ENCODE measurements around the gene MIB2. TPM values are rescaled to one million over a fixed set of nuclear protein-coding genes. Genes with fewer than 3 reads are reported as not detected.

MIB2 gene
- total and polyA plus RNA-seq, 7 experiments from 2014 or later: 23.4 to 129 (median 60.6) TPM

- intact Hi-C loops (cut with micrococcal nuclease): no loop called here
Observed at GRCh38 chr1:1625404-1625775, 10.1 kb downstream of the MIB2 start.

GRCh38 chr1:1625824-1626206 is 10.5 kb downstream of the MIB2 start:
- peaks cover 0 to 20% (median 4%) of the 10 kb centered on the region in 7 donors for H3K4me1 Mint-ChIP-seq
- CTCF ChIA-PET: no interaction called here

More at GRCh38 chr1:1625404-1625775, 10.1 kb downstream of the MIB2 start:
- no peak overlapping the region for H3K27ac Mint-ChIP-seq
- Histone ChIP-seq H3K4me3 (ENCODE audit: low read length) (no peak overlapping the region), H3K27me3 (ENCODE audit: control insufficient read depth in 2 of 2, insufficient read depth in 2 of 2, low read length in 2 of 2) (no peaks in the 10 kb centered on the region), H3K4me1 (ENCODE audit: control insufficient read depth in 2 of 2, insufficient read depth in 2 of 2, low read length in 2 of 2) (no peaks in the 10 kb centered on the region), H3K36me3 (ENCODE audit: control insufficient read depth in 2 of 3, insufficient read depth in 3 of 3, low read length in 3 of 3) (no peaks in the 10 kb centered on the region), H3K9me3 (ENCODE audit: control insufficient read depth in 2 of 3, low read length in 3 of 3) (no peaks in the 10 kb centered on the region), H3K27ac (ENCODE audit: low read depth, low read length) (no peak overlapping the region)
- no peak overlapping the region for H3K4me3 Mint-ChIP-seq
- H3K36me3 Mint-ChIP-seq: peaks cover 0 to 2% (median 0%) of the 10 kb centered on the region in 5 donors
- no peak for ATAC-seq
- ChIA-PET POLR2A (interaction anchor here (3.2 kb wide), 1 partner anchor 10 kb away, joined by 24 read pairs; the partner anchor contains the start of gene MIB2), CTCF (no interaction called here)
- DNase-seq: no peak
- H3K4me1 Mint-ChIP-seq: peaks cover 0 to 19% (median 3%) of the 10 kb centered on the region in 7 donors
- H3K27me3 Mint-ChIP-seq: peaks cover 0 to 2% (median 0%) of the 10 kb centered on the region in 5 donors
- peaks cover 0 to 4% (median 0%) of the 10 kb centered on the region in 11 donors for H3K9me3 Mint-ChIP-seq

DNA sequence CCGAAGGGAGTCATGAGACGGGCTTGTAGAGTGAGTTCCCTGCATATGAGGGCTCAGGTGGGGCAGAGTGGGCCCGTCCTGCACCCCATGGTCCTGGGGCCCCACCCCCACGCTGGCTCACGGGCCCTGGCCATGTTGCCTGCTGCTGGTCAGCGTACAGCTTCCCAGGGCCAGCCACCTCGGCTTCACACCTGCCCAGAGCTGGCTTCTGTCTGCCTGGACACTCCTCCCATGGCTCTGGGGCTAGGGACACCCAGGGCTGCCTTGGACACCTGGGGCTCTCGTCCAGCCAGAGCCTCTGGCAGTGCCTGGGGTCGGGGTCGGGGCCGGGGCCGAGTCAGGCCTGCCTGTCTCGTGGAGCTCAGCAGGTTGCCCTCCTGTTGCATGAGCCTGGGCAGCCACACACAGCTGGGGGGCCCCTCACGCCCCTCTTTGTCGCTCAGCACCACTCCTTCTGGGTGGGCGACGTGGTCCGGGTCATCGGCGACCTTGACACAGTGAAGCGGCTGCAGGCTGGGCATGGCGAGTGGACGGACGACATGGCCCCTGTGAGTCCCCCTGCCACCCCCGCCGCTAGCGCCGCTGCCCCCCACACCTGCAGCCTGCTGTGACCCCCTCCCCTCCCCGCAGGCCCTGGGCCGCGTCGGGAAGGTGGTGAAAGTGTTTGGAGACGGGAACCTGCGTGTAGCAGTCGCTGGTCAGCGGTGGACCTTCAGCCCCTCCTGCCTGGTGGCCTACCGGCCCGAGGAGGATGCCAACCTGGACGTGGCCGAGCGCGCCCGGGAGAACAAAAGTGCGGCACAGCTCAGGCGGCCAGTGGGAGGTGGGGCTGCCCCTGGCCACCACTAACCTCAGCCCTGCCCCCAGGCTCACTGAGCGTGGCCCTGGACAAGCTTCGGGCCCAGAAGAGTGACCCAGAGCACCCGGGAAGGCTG is 11.2 kb downstream of the MIB2 start:
- DNase-seq (no peak), ATAC-seq (no peak)
- H3K4me3 ChIP-seq (ENCODE audit: low read length): no peak overlapping the region
- no peak overlapping the region for H3K27ac ChIP-seq (ENCODE audit: low read depth, low read length)
- peaks cover 0 to 20% (median 4%) of the 10 kb centered on the region in 7 donors for H3K4me1 Mint-ChIP-seq
- peaks cover 0 to under 1% of the 10 kb centered on the region in 2 donors for H3K4me1 ChIP-seq (ENCODE audit: control insufficient read depth in 2 of 2, insufficient read depth in 2 of 2, low read length in 2 of 2)
- ChIA-PET POLR2A (interaction anchor here (1.0 to 3.2 kb wide), 2 partner anchors 12 to 51 kb away, joined by 3 to 24 read pairs; partner anchors contain the start of gene MIB2), CTCF (no interaction called here)
- peaks cover 0 to 4% (median 0%) of the 10 kb centered on the region in 11 donors for H3K9me3 Mint-ChIP-seq
- peak overlapping the region in 1 of 10 donors; percentile 16 for H3K4me3 Mint-ChIP-seq
- no peaks in the 10 kb centered on the region for H3K36me3 ChIP-seq (ENCODE audit: control insufficient read depth in 2 of 3, insufficient read depth in 3 of 3, low read length in 3 of 3)
- H3K27me3 Mint-ChIP-seq: peaks cover 0 to 3% (median 0%) of the 10 kb centered on the region in 5 donors
- H3K36me3 Mint-ChIP-seq: peaks cover 0 to 2% (median 0%) of the 10 kb centered on the region in 5 donors
- H3K9me3 ChIP-seq (ENCODE audit: control insufficient read depth in 2 of 3, low read length in 3 of 3): no peaks in the 10 kb centered on the region
- intact Hi-C loops (cut with micrococcal nuclease): no loop called here
- H3K27ac Mint-ChIP-seq: no peak overlapping the region
- H3K27me3 ChIP-seq (ENCODE audit: control insufficient read depth in 2 of 2, insufficient read depth in 2 of 2, low read length in 2 of 2): no peaks in the 10 kb centered on the region

More at GRCh38 chr1:1625824-1626206, 10.5 kb downstream of the MIB2 start:
- H3K36me3 Mint-ChIP-seq: peaks cover 0 to 2% (median 0%) of the 10 kb centered on the region in 5 donors
- Histone ChIP-seq H3K4me1 (ENCODE audit: control insufficient read depth in 2 of 2, insufficient read depth in 2 of 2, low read length in 2 of 2) (no peaks in the 10 kb centered on the region), H3K27me3 (ENCODE audit: control insufficient read depth in 2 of 2, insufficient read depth in 2 of 2, low read length in 2 of 2) (no peaks in the 10 kb centered on the region), H3K27ac (ENCODE audit: low read depth, low read length) (no peak overlapping the region), H3K4me3 (ENCODE audit: low read length) (no peak overlapping the region), H3K36me3 (ENCODE audit: control insufficient read depth in 2 of 3, insufficient read depth in 3 of 3, low read length in 3 of 3) (no peaks in the 10 kb centered on the region), H3K9me3 (ENCODE audit: control insufficient read depth in 2 of 3, low read length in 3 of 3) (no peaks in the 10 kb centered on the region)
- H3K9me3 Mint-ChIP-seq: peaks cover 0 to 4% (median 0%) of the 10 kb centered on the region in 11 donors
- no peak overlapping the region for H3K27ac Mint-ChIP-seq
- POLR2A ChIA-PET: interaction anchor here (1.0 to 3.2 kb wide), 2 partner anchors 11 to 52 kb away, joined by 3 to 24 read pairs; partner anchors contain the start of gene MIB2
- H3K4me3 Mint-ChIP-seq: peak overlapping the region in 1 of 10 donors; percentile 16
- intact Hi-C loops (cut with micrococcal nuclease): no loop called here
- ATAC-seq (no peak), DNase-seq (no peak)
- H3K27me3 Mint-ChIP-seq: peaks cover 0 to 3% (median 0%) of the 10 kb centered on the region in 5 donors

DNA sequence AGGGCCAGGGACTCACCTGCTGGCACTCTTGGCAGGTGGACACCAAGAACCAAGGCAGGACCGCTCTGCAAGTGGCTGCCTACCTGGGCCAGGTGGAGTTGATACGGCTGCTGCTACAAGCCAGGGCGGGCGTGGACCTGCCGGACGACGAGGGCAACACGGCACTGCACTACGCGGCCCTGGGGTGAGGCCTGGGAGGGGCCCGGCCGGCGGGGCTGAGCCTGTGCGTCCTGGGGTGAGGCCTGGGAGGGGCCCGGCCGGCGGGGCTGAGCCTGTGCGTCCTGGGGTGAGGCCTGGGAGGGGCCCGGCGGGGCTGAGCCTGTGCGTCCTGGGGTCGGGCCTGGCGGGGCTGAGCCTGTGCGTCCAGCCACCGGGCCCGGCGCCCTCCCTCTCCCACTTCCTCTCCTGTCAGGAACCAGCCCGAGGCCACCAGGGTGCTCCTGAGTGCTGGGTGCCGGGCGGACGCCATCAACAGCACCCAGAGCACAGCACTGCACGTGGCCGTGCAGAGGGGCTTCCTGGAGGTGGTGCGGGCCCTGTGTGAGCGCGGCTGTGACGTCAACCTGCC is 12.0 kb downstream of the MIB2 start:
- H3K9me3 ChIP-seq (ENCODE audit: control insufficient read depth in 2 of 3, low read length in 3 of 3): no peaks in the 10 kb centered on the region
- H3K9me3 Mint-ChIP-seq: peaks cover 0 to 4% (median 0%) of the 10 kb centered on the region in 11 donors
- H3K4me1 ChIP-seq (ENCODE audit: control insufficient read depth in 2 of 2, insufficient read depth in 2 of 2, low read length in 2 of 2): peaks cover 0 to 4% of the 10 kb centered on the region in 2 donors
- ATAC-seq: no peak
- H3K27me3 ChIP-seq (ENCODE audit: control insufficient read depth in 2 of 2, insufficient read depth in 2 of 2, low read length in 2 of 2): no peaks in the 10 kb centered on the region
- peaks cover 0 to 17% (median 4%) of the 10 kb centered on the region in 7 donors for H3K4me1 Mint-ChIP-seq
- peaks cover 0 to 2% (median 0%) of the 10 kb centered on the region in 5 donors for H3K36me3 Mint-ChIP-seq
- peak overlapping the region in 1 of 10 donors; percentile 20 for H3K4me3 Mint-ChIP-seq
- peaks cover 0 to 5% (median 0%) of the 10 kb centered on the region in 5 donors for H3K27me3 Mint-ChIP-seq
- H3K36me3 ChIP-seq (ENCODE audit: control insufficient read depth in 2 of 3, insufficient read depth in 3 of 3, low read length in 3 of 3): no peaks in the 10 kb centered on the region
- no peak overlapping the region for H3K27ac Mint-ChIP-seq
- ChIA-PET POLR2A (interaction anchor here (4.4 kb wide), 1 partner anchor 12 kb away, joined by 86 read pairs; the partner anchor contains the start of gene MIB2), CTCF (no interaction called here)
- no peak overlapping the region for H3K4me3 ChIP-seq (ENCODE audit: low read length)
- intact Hi-C loops (cut with micrococcal nuclease): no loop called here
- no peak for DNase-seq
- no peak overlapping the region for H3K27ac ChIP-seq (ENCODE audit: low read depth, low read length)

GRCh38 chr1:1627829-1628753 is 12.8 kb downstream of the MIB2 start:
- H3K4me3 ChIP-seq (ENCODE audit: low read length): peak overlapping the region; percentile 56
- no peaks in the 10 kb centered on the region for H3K9me3 ChIP-seq (ENCODE audit: control insufficient read depth in 2 of 3, low read length in 3 of 3)
- H3K4me1 ChIP-seq (ENCODE audit: control insufficient read depth in 2 of 2, insufficient read depth in 2 of 2, low read length in 2 of 2): peaks cover 0 to 4% of the 10 kb centered on the region in 2 donors
- H3K36me3 Mint-ChIP-seq: peaks cover 0 to 2% (median 0%) of the 10 kb centered on the region in 5 donors
- no peaks in the 10 kb centered on the region for H3K27me3 ChIP-seq (ENCODE audit: control insufficient read depth in 2 of 2, insufficient read depth in 2 of 2, low read length in 2 of 2)
- ChIA-PET CTCF (no interaction called here), POLR2A (interaction anchor here (0.6 to 4.4 kb wide), 7 partner anchors 9 to 145 kb away, joined by 3 to 86 read pairs (median 9); partner anchors contain the start of gene MIB2)
- peak overlapping the region in 7 of 10 donors; percentile 32 to 92 (median 53) for H3K4me3 Mint-ChIP-seq
- ATAC-seq: no peak
- peaks cover 0 to 5% (median 0%) of the 10 kb centered on the region in 5 donors for H3K27me3 Mint-ChIP-seq
- peaks cover 0 to 12% (median 4%) of the 10 kb centered on the region in 7 donors for H3K4me1 Mint-ChIP-seq
- H3K9me3 Mint-ChIP-seq: peaks cover 0 to 4% (median 0%) of the 10 kb centered on the region in 11 donors
- peak overlapping the region; percentile 81 for H3K27ac ChIP-seq (ENCODE audit: low read depth, low read length)
- H3K36me3 ChIP-seq (ENCODE audit: control insufficient read depth in 2 of 3, insufficient read depth in 3 of 3, low read length in 3 of 3): no peaks in the 10 kb centered on the region
- peak overlapping the region in 3 of 9 donors; percentile 9 to 72 (median 55) for H3K27ac Mint-ChIP-seq
- intact Hi-C loops (cut with micrococcal nuclease): loop anchor here in 1 of 2 donors (2.0 kb wide), 1 partner anchor 13 kb away; the partner anchor contains the start of gene MIB2
- no peak for DNase-seq
